ENCODE data around the gene CFAP57. TPM values are rescaled to one million over a fixed set of nuclear protein-coding genes. Genes with fewer than 3 reads are reported as not detected.
A peak's percentile ranks its signal among the peaks of the same experiment; 100 is the strongest.

Gene CFAP57
- total RNA-seq (2012; rRNA removed): 0.28 and 0.36 TPM in 2 replicates
- polyA plus RNA-seq (2012; rRNA removed): 0.19 and 0.29 TPM in 2 replicates
- polyA plus RNA-seq (2012; cell fraction: cytosol; rRNA removed): 0.11 TPM in 2 replicates
- polyA plus RNA-seq (2012; cell fraction: nucleus; rRNA removed; ENCODE audit: low replicate concordance): 0.50 and 2.7 TPM in 2 replicates
- Bru-seq, nascent RNA: percentile 24 among the genes with signal in this experiment
- percentile 27 among the genes with signal in this experiment for BruChase-seq, experiment 1, labeled RNA remaining after a 6-hour chase
- percentile 20 among the genes with signal in this experiment for BruChase-seq, experiment 2, labeled RNA remaining after a 2-hour chase
- long read RNA-seq: 0 reads

GRCh38 chr1:43171876-43172526 is at the start of gene CFAP57, which contains the start of gene EBNA1BP2:
Gene CFAP57 (plus strand): TSS chr1:43172330. CDS start chr1:43172754, 424 bp downstream.
Gene EBNA1BP2 (minus strand): TSS chr1:43172290. CDS start chr1:43172118, 172 bp downstream.
- peak within 1 kb of the TSS; percentile 75 for H3K4me3 ChIP-seq (ENCODE audit: insufficient read depth, low read depth, low read length)
- peaks cover 14% of the 10 kb centered on the region for H3K36me3 ChIP-seq (ENCODE audit: control insufficient read depth, insufficient read depth, low read length)
- no peak within 1 kb of the TSS for H2BK20ac ChIP-seq (ENCODE audit: low read depth, low read length)
- WGBS, 2 experiments (ENCODE audit: extremely low coverage in 2 of 2, insufficient read length in 1 of 2): 1% methylated on average over 24 of the region's 45 CpGs; no CpG with 5 or more reads in 1 of the 2 experiments
- no TSS peak for BruUV-seq (replicated peaks)
- DNase-seq (peak; percentile 93), ATAC-seq (ENCODE audit: low read depth) (peak; percentile 86)
- in situ Hi-C loops (cut with MboI; ENCODE audit: low sequenced_read_pairs) (no loop called here), dilution Hi-C loops (cut with HindIII; ENCODE audit: low sequenced_read_pairs, unreplicated experiment) (no loop called here), intact Hi-C loops (cut with micrococcal nuclease) (loop anchor here (1.0 kb wide), 1 partner anchor 34 kb away; no protein-coding TSS in a partner anchor)
- H2BK120ac ChIP-seq (ENCODE audit: low read depth, low read length): peak within 1 kb of the TSS; percentile 25; the same call in 1 of the 2 replicates
- peak within 1 kb of the TSS; percentile 89 for H3K23ac ChIP-seq (ENCODE audit: low read depth, low read length)
- 0 out of 2 replicates have a peak, but pooled peaks cover 3% of the 10 kb centered on the region for H3K9me1 ChIP-seq (ENCODE audit: insufficient read depth, low read length)
- peak within 1 kb of the TSS; percentile 74 for H2AK5ac ChIP-seq (ENCODE audit: low read depth, low read length)
- CTCF ChIA-PET: no interaction called here
- H2AFZ ChIP-seq (replicated peaks; ENCODE audit: low read length, poor library complexity): peak within 1 kb of the TSS; percentile 97
- H3K27ac ChIP-seq (ENCODE audit: insufficient read depth, low read length): peak within 1 kb of the TSS; percentile 60
- peak within 1 kb of the TSS; percentile 45 for H3K56ac ChIP-seq (ENCODE audit: extremely low read depth, insufficient read depth, low read length)
- H3K4me2 ChIP-seq (ENCODE audit: low read depth, low read length): peak within 1 kb of the TSS; percentile 91
- POLR2A ChIA-PET (ENCODE audit: unreplicated experiment): interaction anchor here (1.9 kb wide), 1 partner anchor 35 kb away, joined by 5 read pairs; no protein-coding TSS in a partner anchor
- no peak within 1 kb of the TSS; the same call in 2 of the 3 replicates for H2BK15ac ChIP-seq (ENCODE audit: low read depth, low read length)
- H3K14ac ChIP-seq (replicated peaks; ENCODE audit: low read depth, low read length): peak within 1 kb of the TSS; percentile 85
- peak within 1 kb of the TSS in 1 of 2 experiments; percentile 72; a peak in 3 of 4 replicates for H4K8ac ChIP-seq (ENCODE audit: low read depth in 2 of 2, low read length in 2 of 2)
- H3K4me1 ChIP-seq (ENCODE audit: control insufficient read depth, insufficient read depth, low read length): no peaks in the 10 kb centered on the region
- H3K27me3 ChIP-seq (ENCODE audit: control insufficient read depth, insufficient read depth, low read length): peaks cover 10% of the 10 kb centered on the region
- no peaks in the 10 kb centered on the region for H3K9me3 ChIP-seq (ENCODE audit: control insufficient read depth, insufficient read depth, low read length)
- H3K79me1 ChIP-seq (ENCODE audit: low read depth in 1 of 2, low read length in 2 of 2): peaks cover 37 to 38% of the 10 kb centered on the region in 2 experiments
- H3K4ac ChIP-seq (ENCODE audit: low read depth, low read length): peak within 1 kb of the TSS; percentile 80
- H3K18ac ChIP-seq (ENCODE audit: low read depth, low read length): no peak within 1 kb of the TSS
- peak within 1 kb of the TSS; percentile 96 for H2AK9ac ChIP-seq (replicated peaks; ENCODE audit: low read depth, low read length, poor library complexity)
- H4K5ac ChIP-seq (ENCODE audit: low read depth, low read length): peak within 1 kb of the TSS; percentile 5
- H4K20me1 ChIP-seq (ENCODE audit: insufficient read depth, low read length): no peaks in the 10 kb centered on the region; the same call in 1 of the 2 replicates
- H4K91ac ChIP-seq (ENCODE audit: insufficient read depth, low read depth, low read length): peak within 1 kb of the TSS; percentile 18; the same call in 1 of the 2 replicates
- H3K9ac ChIP-seq (ENCODE audit: low read depth, low read length): peak within 1 kb of the TSS; percentile 82
- peak within 1 kb of the TSS; percentile 27 for H2BK5ac ChIP-seq (ENCODE audit: low read depth, low read length, poor library complexity, severe bottlenecking)
- no peak for TF ChIP-seq RFX5 (IDR thresholded peaks at IDR 0.05; ENCODE audit: low read depth, low read length)
- no peak for TF ChIP-seq CTCF (conservative IDR thresholded peaks at IDR 0.05; ENCODE audit: low read depth, low read length)
- peak; percentile 87 for TF ChIP-seq BHLHE40 (IDR thresholded peaks at IDR 0.05; ENCODE audit: low read depth, low read length)
- TF ChIP-seq MXI1 (IDR thresholded peaks at IDR 0.05; ENCODE audit: borderline replicate concordance, low read depth, low read length): peak; percentile 100
- TF ChIP-seq CHD1 (IDR thresholded peaks at IDR 0.05; ENCODE audit: low read depth, low read length): no peak
- TF ChIP-seq FOS (IDR thresholded peaks at IDR 0.05; ENCODE audit: low read depth, low read length): 0 out of 2 replicates have a peak, but pooled peaks have one; percentile 3
- no peak for TF ChIP-seq RCOR1 (IDR thresholded peaks at IDR 0.05; ENCODE audit: insufficient replicate concordance, low read length)
- TF ChIP-seq POLR2A (IDR thresholded peaks at IDR 0.05; ENCODE audit: low read depth, low read length): peak; percentile 78
- no peak for TF ChIP-seq NFE2L2 (IDR thresholded peaks at IDR 0.05; ENCODE audit: low read depth, low read length)
- no peak for TF ChIP-seq CEBPB (IDR thresholded peaks at IDR 0.05; ENCODE audit: low read depth, low read length)
- no peak for TF ChIP-seq MAFK (IDR thresholded peaks at IDR 0.05; ENCODE audit: low read depth, low read length)
- 0 out of 2 replicates have a peak, but pooled peaks have one; percentile 1 for TF ChIP-seq RAD21 (IDR thresholded peaks at IDR 0.05; ENCODE audit: low read length)
- no peak for TF ChIP-seq SMC3 (IDR thresholded peaks at IDR 0.05; ENCODE audit: low read depth, low read length)
- TF ChIP-seq USF2 (IDR thresholded peaks at IDR 0.05; ENCODE audit: low read depth, low read length): peak; percentile 76

Data from IMR-90 (cell line).